Ascending aorta (tissue), 2 donors: ENCODE data around the gene SLC43A1. TPM values are rescaled to one million over a fixed set of nuclear protein-coding genes. Genes with fewer than 3 reads are reported as not detected.
A peak's percentile ranks its signal among the peaks of the same experiment; 100 is the strongest.

Experiments used
- DNase-seq, 2 donors: peaks; one replicate each; pipeline ENCODE4 v3.0.0-alpha.2; 2019; ENCODE audit warnings: low spot score in 2 of 2
- H3K27ac ChIP-seq, 2 donors: fragments of 200-600 bp; sonication (generic); one replicate each; pipeline ENCODE4 v1.5.1; 2016 to 2017; ENCODE audit warnings: mild to moderate bottlenecking in 1 of 2
- H3K27me3 ChIP-seq: fragments of 200-600 bp; sonication (generic); one replicate; pipeline ENCODE4 v1.5.1; 2017
- H3K36me3 ChIP-seq, 2 donors: fragments of 200-600 bp; sonication (generic); one replicate each; pipeline ENCODE4 v1.5.1; 2016
- H3K4me1 ChIP-seq, 2 donors: fragments of 200-600 bp; sonication (generic); one replicate each; pipeline ENCODE4 v1.5.1; 2016 to 2017; ENCODE audit warnings: mild to moderate bottlenecking in 1 of 2
- H3K4me3 ChIP-seq, 2 donors: fragments of 200-600 bp; sonication (generic); one replicate each; pipeline ENCODE4 v1.5.1; 2016 to 2017; ENCODE audit warnings: mild to moderate bottlenecking in 1 of 2
- H3K9me3 ChIP-seq, 2 donors: fragments of 200-600 bp; sonication (generic); one replicate each; pipeline ENCODE4 v1.5.1; 2016
- CTCF ChIP-seq, 3 experiments: fragments of 200-600 bp in 2 of 3; fragments of 450-650 bp in 1 of 3; sonication (generic) in 2 of 3; IDR thresholded peaks; one replicate each; pipeline ENCODE4 v1.5.1; 2016 to 2019; ENCODE audit warnings: antibody characterized with exemption in 3 of 3, mild to moderate bottlenecking in 1 of 3, moderate library complexity in 1 of 3
- intact Hi-C: fragments of 100-400 bp; cut with DNase I; formaldehyde crosslinking; loops from one replicate; pipeline ENCODE4 v1.15.1; 2023
- total RNA-seq: library from RNA; depleted of rRNA; stranded (reverse); fragments of >200 nt; gene quantifications from one replicate; pipeline ENCODE4 v1.1.0, GENCODE V29; 2016

The SLC43A1 gene
- total RNA-seq, 1 donor from 2014 or later, result 18.4 TPM

DNA sequence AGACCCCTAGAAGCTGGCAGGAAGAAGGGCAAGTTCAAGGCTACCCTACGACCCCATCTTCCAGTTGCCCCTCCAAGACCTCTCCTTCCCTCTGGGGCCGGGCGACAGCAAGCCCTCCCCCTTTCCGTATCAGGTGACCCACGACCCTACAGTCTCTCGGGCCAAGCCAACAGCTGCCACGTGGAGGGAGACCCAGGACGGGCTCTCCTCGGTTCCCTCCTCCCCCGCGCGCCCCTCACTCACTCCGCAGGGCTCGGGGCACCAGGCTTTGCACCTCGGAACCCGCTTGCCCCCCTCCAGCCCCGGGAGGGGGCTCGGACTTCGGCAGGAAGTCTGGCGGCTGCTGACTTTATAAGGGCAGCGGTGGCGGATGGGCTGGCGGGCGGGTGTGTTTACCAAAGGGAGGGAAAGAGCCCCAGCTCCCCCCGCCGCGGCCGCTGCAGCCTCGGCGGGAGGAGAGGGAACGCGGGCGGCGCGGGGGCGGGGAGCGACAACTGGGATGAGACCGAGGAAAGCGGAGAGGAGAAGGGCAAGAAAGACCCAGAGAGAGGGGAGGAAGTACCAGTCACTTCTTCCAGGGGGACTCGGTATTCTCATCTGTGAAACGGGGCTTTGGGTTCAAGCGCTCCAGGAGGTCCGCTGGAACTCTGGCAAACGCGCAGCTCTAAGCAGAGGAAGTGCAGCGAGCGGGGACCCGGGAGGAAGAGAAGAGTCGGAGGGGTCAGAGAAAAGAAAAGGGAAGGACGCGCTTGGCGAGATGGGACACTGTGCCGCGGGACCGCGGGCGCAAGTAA lies 767 bp downstream of the SLC43A1 start:
- peaks cover 0 to 8% of the 10 kb centered on the region in 2 donors for H3K4me1 ChIP-seq
- H3K27me3 ChIP-seq, result no peaks in the 10 kb centered on the region
- peak overlapping the region; percentile 56 to 60 for H3K27ac ChIP-seq
- DNase-seq, result peak in 1 of 2 donors; percentile 78
- no peaks in the 10 kb centered on the region for H3K9me3 ChIP-seq
- no peak for TF ChIP-seq CTCF (IDR thresholded peaks at IDR 0.05)
- intact Hi-C loops, result loop anchor here (2.0 kb wide), 1 partner anchor 16 kb away; no protein-coding TSS in a partner anchor
- peak overlapping the region; percentile 72 to 86 for H3K4me3 ChIP-seq
- H3K36me3 ChIP-seq, result no peaks in the 10 kb centered on the region

DNA sequence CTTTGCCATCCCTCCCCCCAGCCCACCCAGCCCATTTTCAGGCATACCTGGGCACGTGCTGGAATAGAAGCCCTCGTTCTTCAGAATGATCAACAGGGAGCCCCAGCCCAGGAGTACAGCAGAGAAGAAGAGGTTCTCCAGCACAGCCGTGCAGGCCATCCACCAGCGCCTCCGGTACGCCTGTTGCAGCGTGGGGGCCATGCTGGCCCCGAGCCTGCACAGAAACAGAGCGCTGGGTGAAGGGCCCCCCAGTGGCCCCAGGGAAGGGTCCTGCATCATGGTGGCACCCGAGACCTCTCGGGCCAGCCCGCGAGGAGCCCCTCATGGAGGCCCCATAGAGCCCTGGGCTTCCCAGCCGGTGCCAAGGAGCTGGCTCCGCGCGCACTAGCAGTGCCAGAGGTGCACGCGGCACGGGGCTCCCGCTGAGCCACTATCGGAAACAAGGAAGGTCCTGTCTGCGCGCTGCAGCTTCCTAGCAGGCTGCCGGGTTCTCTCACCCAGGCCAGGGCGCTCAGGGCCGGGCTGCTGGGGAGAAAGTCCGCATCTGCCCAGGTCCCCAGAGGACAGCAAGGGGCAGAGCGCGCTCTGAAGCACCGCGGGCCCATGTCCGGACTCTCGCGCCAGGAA lies 1.5 kb downstream of the SLC43A1 start:
- H3K4me1 ChIP-seq, result peaks cover 0 to 8% of the 10 kb centered on the region in 2 donors
- peak overlapping the region; percentile 56 to 60 for H3K27ac ChIP-seq
- no peaks in the 10 kb centered on the region for H3K9me3 ChIP-seq
- H3K27me3 ChIP-seq, result no peaks in the 10 kb centered on the region
- TF ChIP-seq CTCF (IDR thresholded peaks at IDR 0.05), result no peak
- intact Hi-C loops, result loop anchor here (2.0 kb wide), 1 partner anchor 15 kb away; no protein-coding TSS in a partner anchor
- DNase-seq, result peak in 1 of 2 donors; percentile 72
- peak overlapping the region; percentile 72 to 86 for H3K4me3 ChIP-seq
- H3K36me3 ChIP-seq, result no peaks in the 10 kb centered on the region

GRCh38 chr11:57513452-57513795 lies 2.1 kb downstream of the SLC43A1 start:
- no peak for DNase-seq
- intact Hi-C loops, result no loop called here
- Histone ChIP-seq H3K9me3 (no peaks in the 10 kb centered on the region), H3K36me3 (no peaks in the 10 kb centered on the region), H3K27ac (peak overlapping the region in 1 of 2 donors; percentile 56), H3K4me3 (peak overlapping the region in 1 of 2 donors; percentile 86), H3K27me3 (no peaks in the 10 kb centered on the region), H3K4me1 (peaks cover 0 to 8% of the 10 kb centered on the region in 2 donors)
- TF ChIP-seq CTCF (IDR thresholded peaks at IDR 0.05), result no peak

DNA sequence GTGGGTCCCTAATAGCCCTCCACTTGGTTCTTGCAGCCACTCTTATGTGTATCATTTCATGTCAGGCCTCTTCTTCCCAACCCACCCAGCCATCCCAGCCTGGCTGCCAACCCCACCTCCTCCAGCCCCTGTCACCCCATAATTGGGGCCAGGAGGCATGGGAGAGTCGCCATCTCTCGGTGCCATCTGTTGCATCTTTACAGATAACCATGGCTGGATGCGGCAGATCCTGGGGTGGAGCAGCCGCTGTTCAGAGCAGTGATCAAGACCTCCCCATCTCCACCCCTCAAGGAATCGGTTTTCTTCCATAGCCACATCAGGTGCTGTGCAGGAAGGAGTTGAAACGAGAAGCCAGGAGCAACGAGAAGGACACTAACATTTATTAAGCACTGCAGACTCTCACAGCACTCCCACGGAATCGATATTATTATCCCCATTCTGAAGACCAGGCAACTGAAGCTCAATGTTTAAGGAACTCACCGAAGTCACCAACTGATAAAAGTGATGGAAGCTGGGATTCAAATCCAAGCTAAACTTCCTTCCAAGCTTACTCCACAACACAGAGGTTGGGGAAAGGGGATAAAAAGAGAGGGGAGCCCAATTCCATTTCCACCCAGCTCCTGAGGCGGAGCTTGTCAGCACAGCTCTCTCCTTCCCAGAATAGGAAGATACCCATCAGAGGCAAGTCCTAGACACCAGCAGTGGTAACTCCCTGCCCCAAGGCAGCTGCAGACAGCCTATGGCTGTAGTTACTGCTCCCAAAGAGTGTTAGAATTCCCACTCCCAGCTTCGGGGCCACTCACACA lies 2.7 kb downstream of the SLC43A1 start:
- no peak for TF ChIP-seq CTCF (IDR thresholded peaks at IDR 0.05)
- Histone ChIP-seq H3K9me3 (no peaks in the 10 kb centered on the region), H3K4me3 (no peak overlapping the region), H3K27me3 (no peaks in the 10 kb centered on the region), H3K27ac (no peak overlapping the region), H3K36me3 (no peaks in the 10 kb centered on the region), H3K4me1 (peaks cover 0 to 8% of the 10 kb centered on the region in 2 donors)
- intact Hi-C loops, result no loop called here
- no peak for DNase-seq

GRCh38 chr11:57511741-57512430 lies 3.6 kb downstream of the SLC43A1 start:
- no peak overlapping the region for H3K4me3 ChIP-seq
- no peaks in the 10 kb centered on the region for H3K36me3 ChIP-seq
- H3K9me3 ChIP-seq, result no peaks in the 10 kb centered on the region
- peaks cover 0 to 8% of the 10 kb centered on the region in 2 donors for H3K4me1 ChIP-seq
- H3K27ac ChIP-seq, result no peak overlapping the region
- intact Hi-C loops, result no loop called here
- DNase-seq, result no peak
- TF ChIP-seq CTCF (IDR thresholded peaks at IDR 0.05), result no peak
- H3K27me3 ChIP-seq, result no peaks in the 10 kb centered on the region
